NCI-H1417 (cell line): ENCODE results near the gene FAM114A2.
"Not testable (repeated sequence)": the region's sequence is repeated elsewhere in the genome, so short reads cannot be mapped to it uniquely, and the experiment has no call there.

Experiments used
- DNase-seq, 3 experiments: peaks; one replicate each; lab custom pipeline; 2025; lab: John Stamatoyannopoulos, UW

FAM114A2 gene

DNA sequence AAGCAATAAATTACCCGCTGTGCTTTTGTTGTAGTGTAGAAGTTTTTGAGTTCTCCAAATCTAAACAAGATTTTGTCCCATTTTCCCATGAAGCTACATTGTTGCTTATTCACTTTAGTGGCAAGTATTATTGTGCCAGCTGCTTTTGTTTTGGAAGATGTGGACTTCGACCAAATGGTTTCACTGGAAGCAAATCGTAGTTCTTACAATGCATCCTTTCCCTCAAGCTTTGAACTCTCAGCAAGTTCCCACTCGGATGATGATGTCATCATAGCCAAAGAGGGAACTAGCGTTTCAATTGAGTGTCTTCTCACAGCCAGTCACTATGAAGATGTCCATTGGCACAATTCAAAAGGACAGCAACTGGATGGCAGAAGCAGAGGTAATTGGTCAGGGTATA is 10.9 kb upstream of the FAM114A2 start:
- no peak for DNase-seq

DNA sequence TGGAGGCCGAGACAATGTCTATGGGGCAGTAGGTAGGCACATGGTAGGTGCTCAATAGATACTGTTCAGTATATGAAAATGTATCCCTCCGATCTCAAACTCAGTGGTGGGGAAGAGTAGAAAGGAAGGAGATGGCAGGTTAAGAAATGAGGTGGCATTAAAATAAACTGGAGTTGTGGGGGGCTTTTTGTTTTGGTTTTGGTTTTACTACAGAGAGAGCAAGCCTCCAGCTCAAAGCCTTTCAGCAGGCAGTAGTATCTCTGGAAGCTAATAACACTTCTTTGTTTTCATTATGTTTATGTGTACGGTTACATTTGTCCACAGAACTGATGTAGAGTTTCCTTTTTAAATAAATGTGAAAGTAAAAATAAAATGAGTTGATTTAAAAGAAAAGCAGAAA is 8.6 kb upstream of the FAM114A2 start:
- DNase-seq, result no peak

- no peak for DNase-seq
These were observed 7.8 kb upstream of the FAM114A2 start for GRCh38 chr5:154046486-154046885.

GRCh38 chr5:154044581-154044980 is 5.9 kb upstream of the FAM114A2 start:
- no peak for DNase-seq

GRCh38 chr5:154044099-154044498 is 5.4 kb upstream of the FAM114A2 start:
- DNase-seq, result no peak

GRCh38 chr5:154042766-154043165 is 4.1 kb upstream of the FAM114A2 start:
- DNase-seq, result no peak

DNA sequence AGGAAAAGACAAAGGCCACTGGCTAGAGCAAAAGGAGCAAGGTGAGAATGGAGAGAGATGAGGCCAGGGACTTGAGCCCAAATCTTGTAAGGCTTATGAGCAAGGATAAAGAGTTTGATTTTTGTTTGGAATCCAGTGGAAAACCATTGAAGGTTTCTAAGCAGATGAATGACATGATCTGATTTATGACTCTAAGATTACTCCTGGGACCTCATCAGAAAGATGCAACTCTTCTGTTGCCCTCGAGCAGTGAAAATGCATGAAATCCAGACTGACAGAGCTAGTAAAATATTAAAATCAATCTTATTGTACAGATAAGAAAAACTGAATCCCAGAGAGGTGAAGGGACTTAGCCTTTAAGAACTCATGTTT is 734 bp upstream of the FAM114A2 start:
- DNase-seq, result no peak

DNA sequence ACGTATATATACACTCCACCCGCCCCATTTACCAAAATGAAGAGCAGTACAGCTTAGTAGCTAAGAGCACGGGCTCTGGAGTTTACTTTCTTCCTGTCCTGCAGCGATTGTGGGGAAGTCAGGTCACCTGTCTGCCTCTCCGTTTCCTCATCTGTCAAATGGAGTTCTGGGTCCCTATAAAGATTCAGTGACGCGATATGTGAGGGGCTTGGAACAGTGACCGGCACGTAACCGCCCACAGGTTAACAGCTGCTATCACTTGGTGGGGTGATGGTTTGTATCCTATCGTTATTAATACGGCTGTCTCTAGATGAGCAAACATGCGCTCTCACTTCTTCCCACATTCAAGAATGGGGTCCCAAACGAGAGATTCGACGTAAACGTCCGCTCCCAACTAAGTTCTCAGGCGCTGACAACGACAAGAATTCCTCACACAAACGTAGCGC is 426 bp downstream of the FAM114A2 start:
- DNase-seq, result peak; percentile 50 to 68 (median 64)

- DNase-seq, result no peak
These were observed 3.8 kb downstream of the FAM114A2 start for GRCh38 chr5:154034944-154035343.

DNA sequence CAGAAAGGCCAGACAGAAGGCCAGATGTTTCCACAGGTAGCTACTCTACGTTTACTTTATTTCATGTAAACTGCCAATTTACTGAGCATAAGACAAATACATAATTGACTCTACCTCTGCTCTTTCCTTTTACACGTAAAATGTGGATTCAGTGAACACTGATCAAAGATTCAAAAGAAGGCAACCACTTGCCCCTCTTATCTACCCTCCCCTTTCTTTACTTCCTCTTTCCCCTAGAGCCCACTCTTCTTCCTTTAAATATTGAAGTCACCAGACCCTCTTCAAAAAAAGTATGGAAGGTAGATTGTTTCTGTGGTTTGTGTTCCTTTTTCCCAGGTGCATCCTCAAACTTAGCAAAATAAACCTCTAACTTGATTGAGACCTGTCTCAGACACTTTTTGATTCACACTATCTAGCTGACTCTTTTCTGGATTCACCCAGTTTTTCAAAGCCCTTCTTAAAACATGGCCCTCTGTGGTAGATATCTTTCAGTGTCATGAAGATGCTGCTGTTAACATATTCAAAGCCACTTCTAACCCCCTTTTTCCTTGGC is 6.7 kb downstream of the FAM114A2 start:
- DNase-seq, result no peak

GRCh38 chr5:154025951-154026350 is 12.8 kb downstream of the FAM114A2 start:
- no peak for DNase-seq

DNA sequence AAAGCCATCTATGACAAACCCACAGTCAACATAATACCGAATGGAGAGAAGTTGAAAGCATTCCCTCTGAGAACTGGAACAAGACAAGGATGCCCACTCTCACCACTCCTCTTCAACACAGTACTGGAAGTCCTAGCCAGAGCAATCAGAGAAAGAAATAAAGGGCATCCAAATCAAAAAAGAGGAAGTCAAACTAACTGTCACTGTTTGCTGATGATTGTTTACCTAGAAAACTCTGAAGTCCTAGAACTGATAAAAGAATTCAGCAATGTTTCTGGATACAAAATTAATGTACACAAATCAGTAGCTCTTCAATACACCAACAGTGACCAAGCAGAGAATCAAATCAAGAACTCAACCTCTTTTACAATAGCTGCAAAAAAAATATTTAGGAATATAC is 19.8 kb downstream of the FAM114A2 start:
- not testable (repeated sequence) for DNase-seq

DNA sequence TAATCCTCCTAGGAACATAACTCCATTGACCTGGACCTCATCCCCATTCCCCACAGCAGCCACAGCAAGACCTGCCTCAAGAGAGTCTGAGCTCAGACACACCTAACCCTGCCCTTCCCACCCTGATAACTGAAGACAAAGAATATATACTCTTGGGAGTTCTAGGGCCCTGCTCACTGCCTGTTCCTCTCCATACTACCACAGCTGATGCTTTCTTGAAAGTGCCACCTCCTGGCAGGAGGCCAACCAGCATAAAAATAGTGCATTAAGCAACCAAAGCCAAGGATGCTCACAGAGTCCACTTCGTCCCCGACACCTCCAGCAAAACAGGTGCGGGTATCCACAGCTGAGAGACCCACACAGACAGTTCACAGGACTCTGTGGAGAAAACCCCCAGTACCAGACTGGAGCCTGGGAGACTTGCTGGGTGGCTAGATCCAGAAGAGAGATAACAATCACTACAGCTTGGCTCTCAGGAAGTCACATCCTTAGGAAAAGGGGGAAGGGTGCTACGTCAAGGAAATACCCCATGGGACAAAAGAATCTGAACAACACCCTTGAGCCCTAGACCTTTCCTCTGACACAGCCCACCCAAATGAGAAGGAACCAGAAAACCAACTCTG is 23.5 kb downstream of the FAM114A2 start:
- DNase-seq, result no peak

DNA sequence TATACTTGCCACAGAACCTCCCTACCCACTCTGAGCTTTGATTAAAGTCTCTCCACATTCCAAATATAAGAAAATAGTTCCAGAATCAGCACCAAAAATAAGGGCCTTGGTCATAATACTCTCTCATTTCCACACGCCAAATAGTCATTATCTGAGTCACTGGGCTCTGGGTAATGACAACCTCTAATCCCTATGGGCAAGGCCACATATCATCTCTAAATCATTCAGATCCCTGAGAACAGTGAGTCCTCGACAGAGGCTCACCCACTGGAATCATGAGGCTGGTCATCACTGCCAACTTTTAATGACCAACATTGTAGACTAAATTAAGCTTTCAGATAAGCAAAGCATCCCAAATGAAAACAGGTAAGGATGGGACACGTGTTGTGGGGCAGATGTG is 28.1 kb downstream of the FAM114A2 start:
- no peak for DNase-seq

DNA sequence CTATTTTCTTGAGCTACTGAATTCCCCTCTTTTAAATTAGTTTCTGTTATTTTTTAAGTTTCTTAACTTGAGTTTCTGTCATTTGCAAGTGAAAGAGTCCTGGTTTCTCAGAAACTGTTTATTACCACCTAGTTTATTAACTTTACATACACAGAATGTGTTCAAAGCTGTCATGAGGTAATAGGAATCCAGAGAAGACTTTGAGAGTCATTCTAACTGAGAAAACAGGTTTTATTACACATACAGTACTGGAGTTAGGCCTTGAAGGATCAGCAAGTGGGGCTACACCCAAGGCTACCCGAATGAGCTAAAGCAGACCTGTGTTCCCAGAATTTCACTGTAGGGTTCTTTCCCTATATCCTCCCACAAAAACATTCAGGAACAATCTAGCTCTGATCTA is 33.1 kb downstream of the FAM114A2 start:
- no peak for DNase-seq

GRCh38 chr5:154002511-154003020 is 36.1 kb downstream of the FAM114A2 start:
- no peak for DNase-seq

DNA sequence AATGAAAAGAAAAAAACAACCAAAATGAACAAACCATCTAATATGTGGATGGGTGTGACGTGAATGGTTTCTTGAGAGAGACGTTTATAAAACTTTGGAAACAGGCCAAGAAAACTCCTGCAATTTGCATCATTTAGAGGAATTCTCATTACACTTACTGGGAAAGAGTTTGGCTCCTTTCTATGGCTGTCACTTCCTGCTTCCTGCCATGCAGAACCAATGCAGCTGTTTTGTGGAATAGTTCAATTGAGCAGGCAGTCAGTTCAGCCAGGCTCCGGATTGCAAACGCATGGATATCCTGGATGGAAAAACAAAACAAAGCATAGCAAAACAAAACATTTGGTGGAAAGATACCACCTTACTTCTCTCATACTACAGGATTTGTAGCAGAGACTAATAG is 36.6 kb downstream of the FAM114A2 start:
- DNase-seq, result no peak

DNA sequence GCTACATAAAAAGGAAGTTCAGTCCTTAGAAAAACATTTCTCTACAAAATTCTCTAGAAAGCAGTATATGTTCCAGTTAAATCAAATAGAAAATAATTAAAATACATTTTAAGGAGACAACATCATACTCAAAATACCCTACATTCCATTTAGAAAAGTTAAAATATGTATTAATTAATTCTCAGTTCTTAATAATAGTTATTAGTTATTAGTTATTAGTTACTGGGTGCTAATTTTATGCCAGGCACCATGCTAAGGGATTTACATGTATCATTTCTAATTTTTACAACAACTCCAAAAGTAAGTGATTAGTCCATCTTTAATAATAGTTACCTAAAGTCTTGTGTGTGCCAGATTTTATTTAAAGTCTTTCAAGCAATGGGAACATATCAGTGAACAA is 38.0 kb downstream of the FAM114A2 start:
- no peak for DNase-seq

GRCh38 chr5:153999995-154000394 is 38.7 kb downstream of the FAM114A2 start:
- no peak for DNase-seq

- no peak for DNase-seq
These were observed 39.9 kb downstream of the FAM114A2 start for GRCh38 chr5:153998768-153999167.

DNA sequence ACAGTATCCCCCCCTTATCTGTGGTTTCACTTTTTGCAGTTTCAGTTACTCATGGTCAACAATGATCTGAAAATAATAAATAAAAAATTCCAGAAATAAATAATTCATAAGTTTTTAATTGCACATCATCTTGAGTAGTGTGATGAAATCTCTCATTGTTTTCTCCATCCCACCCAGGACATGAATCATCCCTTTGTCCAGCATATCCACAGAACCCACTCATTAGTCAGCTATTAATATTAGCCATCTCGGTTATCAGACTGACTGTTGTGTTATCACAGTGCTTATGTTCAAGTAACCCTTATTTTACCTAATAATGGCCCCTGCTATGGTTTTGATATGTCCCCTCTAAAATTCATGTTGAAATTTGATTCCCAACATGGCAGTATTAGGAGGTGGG is 40.7 kb downstream of the FAM114A2 start:
- no peak for DNase-seq

DNA sequence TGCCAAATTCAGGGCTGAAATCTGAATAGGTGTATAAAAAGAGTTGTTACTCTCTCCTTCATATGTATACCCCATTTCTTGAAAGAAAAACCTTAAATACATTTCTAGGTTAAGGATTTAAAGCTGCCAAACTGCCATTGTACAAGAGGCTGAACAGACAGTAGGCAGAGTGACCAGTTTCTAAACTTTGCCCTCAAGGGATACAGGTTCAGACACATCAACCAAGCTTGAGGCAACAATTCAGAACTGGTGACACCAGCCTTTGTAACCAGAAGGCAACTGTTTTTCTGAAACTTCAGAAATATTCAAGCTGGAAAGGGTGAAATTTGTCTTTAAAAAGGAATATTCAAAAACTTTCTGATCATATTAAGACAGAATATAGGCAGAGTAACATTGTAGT is 47.5 kb downstream of the FAM114A2 start:
- no peak for DNase-seq

DNA sequence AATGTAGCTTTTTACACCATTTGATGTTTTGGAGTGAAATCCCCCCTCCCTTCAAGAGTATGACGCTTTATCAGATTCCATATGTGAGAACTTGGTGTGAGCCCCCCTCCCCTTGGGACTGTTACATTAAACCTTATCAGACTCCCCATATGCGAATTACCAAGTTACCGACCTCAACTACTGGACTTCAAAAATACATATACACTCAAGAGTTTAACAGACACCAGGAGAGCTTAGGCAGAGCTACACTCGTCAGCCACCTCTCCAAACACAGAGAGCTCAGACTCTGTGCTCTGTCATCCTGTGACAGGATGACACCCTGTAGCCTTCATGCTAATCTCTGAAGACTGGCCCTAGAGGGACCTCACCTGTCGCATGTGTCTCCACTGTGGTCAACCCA is 50.2 kb downstream of the FAM114A2 start:
- DNase-seq, result no peak

DNA sequence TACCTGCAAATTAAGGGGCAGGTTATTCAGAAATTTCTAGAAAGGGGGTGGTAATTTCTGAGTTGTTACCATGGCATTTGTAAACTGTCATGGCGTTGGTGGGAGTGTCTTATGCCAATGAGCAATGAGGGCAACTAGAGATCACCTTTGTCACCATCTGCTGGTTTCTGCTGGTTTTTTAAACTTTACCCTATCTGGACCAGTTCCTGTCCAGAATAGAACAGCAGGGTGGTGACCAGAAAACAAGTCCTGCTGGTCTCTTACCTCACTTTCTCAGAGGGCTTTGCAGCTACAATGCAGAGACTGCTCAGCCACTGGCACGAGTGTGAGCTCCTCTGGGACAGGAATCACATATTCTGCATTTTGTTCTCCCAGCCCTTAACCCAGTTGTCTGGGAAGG is 51.4 kb downstream of the FAM114A2 start:
- no peak for DNase-seq
